OCI-LY7 (cell line): ENCODE data around the gene TUB. TPM values are rescaled to one million over a fixed set of nuclear protein-coding genes. Genes with fewer than 3 reads are reported as not detected.

ENCODE experiments used
- BruUV-seq: library from RNA; stranded (reverse); fragments of 400-500 nt; replicated peaks from 2 replicates; lab custom pipeline; 2021; lab: Mats Ljungman, UMichigan
- CTCF ChIA-PET: fragments of 300-600 bp; sonication (Branson Sonifier 250); formaldehyde crosslinking; loops from one replicate; lab custom pipeline; 2022; ENCODE audit warnings: antibody characterized with exemption; ENCODE audit not compliant: unreplicated experiment; lab: Charles Lee
- POLR2A ChIA-PET: fragments of 300-600 bp; sonication (Branson Sonifier 250); formaldehyde crosslinking; loops from one replicate; lab custom pipeline; 2022; ENCODE audit warnings: antibody characterized with exemption; lab: Charles Lee
- DNase-seq: peaks from one replicate; pipeline ENCODE4 v3.0.0-alpha.2; 2015; ENCODE audit warnings: low spot score
- H2AFZ ChIP-seq: fragments of 200-600 bp; sonication (generic), shearing (Covaris generic); 2 replicates; pipeline ENCODE4 v1.6.1; 2014; ENCODE audit warnings: mild to moderate bottlenecking, antibody characterized with exemption, low read length, moderate library complexity
- H3K27ac ChIP-seq: fragments of 200-600 bp; sonication (generic); 2 replicates; pipeline ENCODE4 v1.5.1; 2014; ENCODE audit warnings: mixed run types, low read depth, mild to moderate bottlenecking, moderate library complexity, low read length, inconsistent platforms; ENCODE audit not compliant: poor library complexity, severe bottlenecking
- H3K36me3 ChIP-seq: fragments of 200-600 bp; sonication (generic); 2 replicates; pipeline ENCODE4 v1.6.1; 2014; ENCODE audit warnings: mild to moderate bottlenecking, antibody characterized with exemption, low read length, moderate library complexity, mixed read lengths; ENCODE audit not compliant: insufficient read depth
- H3K4me1 ChIP-seq: fragments of 200-600 bp; sonication (generic); 2 replicates; pipeline ENCODE4 v1.5.1; 2014; ENCODE audit warnings: mild to moderate bottlenecking, low read length; ENCODE audit not compliant: insufficient read depth, poor library complexity, severe bottlenecking
- H3K4me2 ChIP-seq: fragments of 200-600 bp; sonication (generic); 2 replicates; pipeline ENCODE4 v1.6.1; 2014; ENCODE audit warnings: mild to moderate bottlenecking, low read length
- H3K4me3 ChIP-seq: fragments of 200-600 bp; sonication (generic); 2 replicates; pipeline ENCODE4 v1.5.1; 2014; ENCODE audit warnings: mild to moderate bottlenecking, low read depth, low read length; ENCODE audit not compliant: poor library complexity, severe bottlenecking
- H3K79me2 ChIP-seq: fragments of 200-600 bp; sonication (generic); 2 replicates; pipeline ENCODE4 v1.6.1; 2016; ENCODE audit warnings: low read depth, mild to moderate bottlenecking, low read length, moderate library complexity, mixed read lengths; ENCODE audit not compliant: insufficient read depth
- H3K9me2 ChIP-seq: fragments of 200-600 bp; sonication (generic); 2 replicates; pipeline ENCODE4 v1.6.1; 2016; ENCODE audit warnings: mild to moderate bottlenecking, low read length, mixed read lengths; ENCODE audit not compliant: insufficient read depth
- H3K9me3 ChIP-seq: fragments of 200-600 bp; sonication (generic); 2 replicates; pipeline ENCODE4 v1.6.1; 2014; ENCODE audit warnings: mild to moderate bottlenecking, mixed run types, low read length, mixed read lengths
- H4K20me1 ChIP-seq: fragments of 200-600 bp; sonication (generic); 2 replicates; pipeline ENCODE4 v1.6.1; 2014; ENCODE audit warnings: mild to moderate bottlenecking, antibody characterized with exemption, low read length, moderate library complexity, mixed read lengths; ENCODE audit not compliant: insufficient read depth
- EZH2phosphoT487 ChIP-seq: fragments of 200-600 bp; sonication (generic); IDR thresholded peaks from 2 replicates; pipeline ENCODE4 v1.6.1; 2018; ENCODE audit warnings: low read depth, borderline replicate concordance, mild to moderate bottlenecking, mixed run types, antibody characterized with exemption, low read length, moderate library complexity, mixed read lengths
- intact Hi-C: fragments of 100-400 bp; cut with micrococcal nuclease; formaldehyde crosslinking; loops from one replicate; pipeline ENCODE4 v1.10.0; 2022; ENCODE audit not compliant: unreplicated experiment
- total RNA-seq, 2 experiments: library from RNA; depleted of rRNA in 1 of 2; stranded (reverse); fragments of >200 nt in 1 of 2; shearing (Covaris generic) in 1 of 2; gene quantifications; 2 replicates each; pipeline ENCODE4 v1.2.3, GENCODE V29; 2014 to 2022
- TF ChIP-seq, protein P1 (sequence below): fragments of 200-600 bp; sonication (generic); conservative IDR thresholded peaks from 2 replicates; pipeline ENCODE4 v1.5.1; 2014; ENCODE audit warnings: mild to moderate bottlenecking, antibody characterized with exemption, low read length, moderate library complexity, mixed read lengths

Gene TUB
- total RNA-seq, 2 experiments from 2014 or later: not detected

- Histone ChIP-seq H3K4me2 (no peak overlapping the region), H3K9me3 (no peaks in the 10 kb centered on the region), H3K36me3 (no peaks in the 10 kb centered on the region), H2AFZ (peak overlapping the region; percentile 32; the same call in 1 of the 2 replicates), H3K4me1 (peaks cover 5% of the 10 kb centered on the region), H3K27ac (no peak overlapping the region), H3K9me2 (no peaks in the 10 kb centered on the region), H3K4me3 (no peak overlapping the region), H3K79me2 (no peaks in the 10 kb centered on the region), H4K20me1 (no peaks in the 10 kb centered on the region)
- intact Hi-C loops: loop anchor here (2.0 kb wide), 2 partner anchors 84 to 198 kb away; no protein-coding TSS in a partner anchor
- no peak for TF ChIP-seq EZH2phosphoT487
- TF ChIP-seq, protein P1, sequence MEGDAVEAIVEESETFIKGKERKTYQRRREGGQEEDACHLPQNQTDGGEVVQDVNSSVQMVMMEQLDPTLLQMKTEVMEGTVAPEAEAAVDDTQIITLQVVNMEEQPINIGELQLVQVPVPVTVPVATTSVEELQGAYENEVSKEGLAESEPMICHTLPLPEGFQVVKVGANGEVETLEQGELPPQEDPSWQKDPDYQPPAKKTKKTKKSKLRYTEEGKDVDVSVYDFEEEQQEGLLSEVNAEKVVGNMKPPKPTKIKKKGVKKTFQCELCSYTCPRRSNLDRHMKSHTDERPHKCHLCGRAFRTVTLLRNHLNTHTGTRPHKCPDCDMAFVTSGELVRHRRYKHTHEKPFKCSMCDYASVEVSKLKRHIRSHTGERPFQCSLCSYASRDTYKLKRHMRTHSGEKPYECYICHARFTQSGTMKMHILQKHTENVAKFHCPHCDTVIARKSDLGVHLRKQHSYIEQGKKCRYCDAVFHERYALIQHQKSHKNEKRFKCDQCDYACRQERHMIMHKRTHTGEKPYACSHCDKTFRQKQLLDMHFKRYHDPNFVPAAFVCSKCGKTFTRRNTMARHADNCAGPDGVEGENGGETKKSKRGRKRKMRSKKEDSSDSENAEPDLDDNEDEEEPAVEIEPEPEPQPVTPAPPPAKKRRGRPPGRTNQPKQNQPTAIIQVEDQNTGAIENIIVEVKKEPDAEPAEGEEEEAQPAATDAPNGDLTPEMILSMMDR: peak; percentile 75
- DNase-seq: peak; percentile 51
- ChIA-PET POLR2A (interaction anchor here (0.9 to 1.2 kb wide), 2 partner anchors 9 to 12 kb away, joined by 4 to 5 read pairs; no protein-coding TSS in a partner anchor), CTCF (interaction anchor here (1.0 to 2.4 kb wide), 2 partner anchors 9 to 84 kb away, joined by 4 to 9 read pairs; no protein-coding TSS in a partner anchor)
- no TSS peak for BruUV-seq
Measured at GRCh38 chr11:8090756-8091155, 9.7 kb downstream of the TUB start.

- H3K79me2 ChIP-seq: no peaks in the 10 kb centered on the region
- ChIA-PET POLR2A (interaction anchor here (0.7 to 0.9 kb wide), 3 partner anchors 46 to 833 kb away, joined by 3 read pairs; no protein-coding TSS in a partner anchor), CTCF (interaction anchor here (2.4 kb wide), 1 partner anchor 8 kb away, joined by 9 read pairs; no protein-coding TSS in a partner anchor)
- no peak overlapping the region for H3K4me3 ChIP-seq
- intact Hi-C loops: loop anchor here (2.0 kb wide), 2 partner anchors 85 to 199 kb away; no protein-coding TSS in a partner anchor
- H3K9me3 ChIP-seq: no peaks in the 10 kb centered on the region
- peak overlapping the region; percentile 66; the same call in 1 of the 2 replicates for H2AFZ ChIP-seq
- no peak overlapping the region for H3K4me2 ChIP-seq
- no peaks in the 10 kb centered on the region for H4K20me1 ChIP-seq
- no peak for TF ChIP-seq EZH2phosphoT487
- TF ChIP-seq, protein P1: no peak
- H3K9me2 ChIP-seq: no peaks in the 10 kb centered on the region
- H3K4me1 ChIP-seq: peaks cover 5% of the 10 kb centered on the region
- H3K36me3 ChIP-seq: no peaks in the 10 kb centered on the region
- no TSS peak for BruUV-seq
- no peak overlapping the region for H3K27ac ChIP-seq
- no peak for DNase-seq
Measured at GRCh38 chr11:8091721-8092120, 10.7 kb downstream of the TUB start.
